ENCODE results near the gene ELFN1. TPM values are rescaled to one million over a fixed set of nuclear protein-coding genes. Genes with fewer than 3 reads are reported as not detected.

Gene ELFN1
- total RNA-seq, 1 donor from 2014 or later, result 0.62 TPM

DNA sequence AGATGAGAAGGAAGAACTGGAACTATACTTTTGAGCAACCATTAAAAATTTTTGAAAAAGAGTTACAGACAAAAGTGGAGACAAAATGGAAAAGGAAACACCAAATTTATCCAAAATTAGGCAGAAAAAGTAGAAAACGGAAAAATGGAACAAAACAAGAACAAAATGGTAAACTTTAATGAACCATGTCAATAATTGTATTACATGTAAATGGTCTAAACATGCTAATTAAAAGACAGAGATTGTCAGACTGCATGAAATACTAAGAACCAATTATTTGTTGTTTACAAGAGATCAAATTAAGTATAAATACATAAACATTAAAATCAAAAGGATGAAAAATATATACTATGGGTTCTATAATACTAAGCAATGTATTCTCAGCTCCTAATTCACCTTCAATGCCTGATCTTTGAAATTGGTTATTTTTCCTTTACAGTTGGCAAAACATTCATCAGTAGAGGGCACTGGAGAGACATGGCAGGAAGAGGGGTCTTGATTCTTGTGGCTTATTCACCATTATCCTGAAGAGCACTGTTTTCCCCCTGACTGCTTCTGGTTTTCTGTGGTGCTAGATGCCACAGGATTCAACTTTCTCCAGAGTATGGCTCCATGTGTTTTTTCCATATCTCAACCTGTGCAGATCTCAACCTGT lies 124.9 kb downstream of the ELFN1 start:
- H3K36me3 Mint-ChIP-seq (ENCODE audit: unreplicated experiment), result peaks cover 11% of the 10 kb centered on the region
- DNase-seq (ENCODE audit: extremely low spot score, unreplicated experiment), result no peak
- TF ChIP-seq, protein P1, sequence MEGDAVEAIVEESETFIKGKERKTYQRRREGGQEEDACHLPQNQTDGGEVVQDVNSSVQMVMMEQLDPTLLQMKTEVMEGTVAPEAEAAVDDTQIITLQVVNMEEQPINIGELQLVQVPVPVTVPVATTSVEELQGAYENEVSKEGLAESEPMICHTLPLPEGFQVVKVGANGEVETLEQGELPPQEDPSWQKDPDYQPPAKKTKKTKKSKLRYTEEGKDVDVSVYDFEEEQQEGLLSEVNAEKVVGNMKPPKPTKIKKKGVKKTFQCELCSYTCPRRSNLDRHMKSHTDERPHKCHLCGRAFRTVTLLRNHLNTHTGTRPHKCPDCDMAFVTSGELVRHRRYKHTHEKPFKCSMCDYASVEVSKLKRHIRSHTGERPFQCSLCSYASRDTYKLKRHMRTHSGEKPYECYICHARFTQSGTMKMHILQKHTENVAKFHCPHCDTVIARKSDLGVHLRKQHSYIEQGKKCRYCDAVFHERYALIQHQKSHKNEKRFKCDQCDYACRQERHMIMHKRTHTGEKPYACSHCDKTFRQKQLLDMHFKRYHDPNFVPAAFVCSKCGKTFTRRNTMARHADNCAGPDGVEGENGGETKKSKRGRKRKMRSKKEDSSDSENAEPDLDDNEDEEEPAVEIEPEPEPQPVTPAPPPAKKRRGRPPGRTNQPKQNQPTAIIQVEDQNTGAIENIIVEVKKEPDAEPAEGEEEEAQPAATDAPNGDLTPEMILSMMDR (IDR thresholded peaks at IDR 0.05), result peak; percentile 22
- no peaks in the 10 kb centered on the region for H3K4me1 Mint-ChIP-seq (ENCODE audit: unreplicated experiment)
- no peak overlapping the region for H3K27ac Mint-ChIP-seq (ENCODE audit: unreplicated experiment)
- peaks cover 31% of the 10 kb centered on the region for H3K27me3 Mint-ChIP-seq (ENCODE audit: unreplicated experiment)
- peaks cover 30% of the 10 kb centered on the region for H3K9me3 Mint-ChIP-seq (ENCODE audit: unreplicated experiment)
- H3K4me3 Mint-ChIP-seq (ENCODE audit: unreplicated experiment), result no peak overlapping the region

Other genes starting within 250 kb of the ELFN1 start
- gene MICALL2, start 210.8 kb upstream of the ELFN1 start, total RNA-seq, result 55.9 and 63.1 TPM in 2 replicates
- gene INTS1, start 165.9 kb upstream of the ELFN1 start, total RNA-seq, result 111 and 121 TPM in 2 replicates
- 19.9 and 23.0 TPM in 2 replicates for gene MAFK, start 139.6 kb upstream of the ELFN1 start, total RNA-seq
- 0.27 and 0.29 TPM in 2 replicates for gene TMEM184A, start 114.1 kb upstream of the ELFN1 start, total RNA-seq
- gene PSMG3, start 100.2 kb upstream of the ELFN1 start, total RNA-seq, result 25.6 and 28.9 TPM in 2 replicates

All from osteocyte (in vitro differentiated cells).